Activated CD4-positive, alpha-beta T cell treated with anti-CD3 and anti-CD28 coated beads, Interleukin-10, Interleukin-2, amounts not matched to agents 100 ng/mL and 50 ng/mL, durations not matched to agents 16 hours and 8 hours (primary cell): ENCODE results near the gene NBEAL2.

ENCODE experiments used
- DNase-seq: peaks from one replicate; pipeline ENCODE4 v3.0.0-alpha.2; 2020

The NBEAL2 gene

DNA sequence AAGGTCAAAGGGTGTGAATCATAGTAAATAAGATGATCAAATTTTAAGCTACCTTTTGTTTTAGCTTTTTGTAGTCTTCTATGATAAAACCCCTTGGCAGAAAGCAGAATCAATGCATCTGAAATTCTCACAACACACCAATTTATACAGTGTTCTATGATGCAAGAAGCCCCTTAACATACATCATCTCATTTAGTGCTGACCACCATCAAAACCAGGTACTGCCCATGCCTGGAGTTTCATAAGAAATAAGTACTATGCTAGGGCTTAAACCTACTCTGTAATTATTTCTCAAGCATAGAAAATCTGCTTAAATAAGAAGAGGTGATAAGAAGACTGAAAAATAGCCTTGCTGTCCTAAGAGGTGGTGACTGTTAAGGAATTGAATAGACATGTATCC is 67.6 kb downstream of the NBEAL2 start:
- DNase-seq = no peak

DNA sequence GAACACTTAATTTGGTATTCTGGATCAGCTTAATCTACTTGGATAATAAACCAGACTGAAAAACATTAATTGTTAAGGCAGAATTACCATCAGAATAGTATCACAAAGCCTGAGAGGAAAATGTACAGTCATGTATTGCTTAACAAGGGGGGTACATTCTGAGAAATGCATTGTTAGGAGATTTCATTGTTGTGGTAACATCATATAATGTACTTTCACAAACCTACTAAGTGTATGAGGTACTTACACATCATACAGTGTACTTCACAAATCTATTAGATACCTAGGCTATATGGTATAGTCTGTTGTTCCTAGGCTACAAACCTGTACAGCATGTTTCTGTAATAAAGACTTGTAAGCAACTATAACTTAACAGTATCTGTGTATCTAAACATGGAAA is 68.2 kb downstream of the NBEAL2 start:
- peak; percentile 25 for DNase-seq

DNA sequence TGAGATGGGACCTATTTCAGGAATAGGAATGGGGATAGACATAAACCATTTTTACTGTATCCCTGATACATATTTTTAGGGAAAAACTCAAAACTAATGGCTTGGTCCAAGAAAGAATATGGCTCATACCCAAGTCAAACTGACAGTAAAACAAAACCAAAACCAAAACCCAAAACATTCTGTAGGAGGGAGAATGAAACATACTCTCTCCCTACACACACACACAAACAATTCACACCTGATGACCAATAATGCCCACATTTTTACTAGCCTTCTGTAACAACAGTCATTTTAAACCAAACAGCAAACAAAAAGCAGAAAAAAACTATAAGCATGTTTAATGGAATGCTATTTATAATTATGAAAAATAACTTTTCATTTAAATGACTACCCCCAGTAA is 74.9 kb downstream of the NBEAL2 start:
- DNase-seq = peak; percentile 16

DNA sequence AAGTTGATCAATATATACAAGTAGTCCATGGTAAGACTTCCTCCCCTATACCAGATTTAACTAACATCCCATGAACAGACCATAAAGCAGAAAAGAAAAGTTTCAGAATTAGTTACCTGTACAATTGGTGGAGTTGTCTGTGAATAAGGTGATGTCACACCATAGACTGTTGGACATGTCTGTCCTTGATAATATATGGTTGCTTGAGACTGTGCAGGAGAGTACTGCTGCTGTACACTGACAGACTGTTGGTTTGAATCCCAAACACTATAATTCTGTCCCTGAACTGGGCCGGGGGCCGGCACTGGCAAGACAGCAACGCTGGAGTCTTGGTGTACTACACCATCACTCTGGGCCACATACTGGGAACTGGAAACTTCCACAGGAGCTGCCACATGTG is 77.2 kb downstream of the NBEAL2 start:
- DNase-seq = peak; percentile 20

DNA sequence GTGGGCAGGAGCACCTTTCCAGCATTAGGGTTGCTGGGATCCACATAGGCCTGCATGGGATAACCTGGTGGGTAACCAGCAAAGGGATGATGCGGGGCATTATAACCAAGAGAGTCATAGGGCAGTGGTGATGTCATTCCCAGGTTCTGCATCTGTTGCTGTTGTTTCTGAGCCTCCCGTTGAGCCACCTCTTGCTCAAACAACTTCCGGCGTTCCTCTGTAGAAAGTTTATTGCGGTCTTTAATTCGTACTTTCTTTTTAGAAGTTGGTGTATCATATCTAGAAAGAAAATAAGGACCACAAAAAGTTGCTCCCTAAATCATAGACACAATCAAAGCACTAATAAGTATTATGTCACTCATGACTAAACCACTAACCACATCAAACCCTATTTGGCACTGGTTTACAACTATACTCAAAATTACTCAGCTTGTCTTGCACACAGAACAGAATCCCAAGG is 77.8 kb downstream of the NBEAL2 start:
- DNase-seq = peak; percentile 87
